IPS-NIHi7 (cell line): Measurements from ENCODE around the gene RBPJL.

Source experiments
- DNase-seq: peaks from one replicate; pipeline ENCODE4 v3.0.0; 2012; ENCODE audit warnings: mixed read lengths; ENCODE audit errors: extremely low spot score

The RBPJL gene

GRCh38 chr20:45317826-45318225 is 11.2 kb downstream of the RBPJL start:
- DNase-seq: no peak

DNA sequence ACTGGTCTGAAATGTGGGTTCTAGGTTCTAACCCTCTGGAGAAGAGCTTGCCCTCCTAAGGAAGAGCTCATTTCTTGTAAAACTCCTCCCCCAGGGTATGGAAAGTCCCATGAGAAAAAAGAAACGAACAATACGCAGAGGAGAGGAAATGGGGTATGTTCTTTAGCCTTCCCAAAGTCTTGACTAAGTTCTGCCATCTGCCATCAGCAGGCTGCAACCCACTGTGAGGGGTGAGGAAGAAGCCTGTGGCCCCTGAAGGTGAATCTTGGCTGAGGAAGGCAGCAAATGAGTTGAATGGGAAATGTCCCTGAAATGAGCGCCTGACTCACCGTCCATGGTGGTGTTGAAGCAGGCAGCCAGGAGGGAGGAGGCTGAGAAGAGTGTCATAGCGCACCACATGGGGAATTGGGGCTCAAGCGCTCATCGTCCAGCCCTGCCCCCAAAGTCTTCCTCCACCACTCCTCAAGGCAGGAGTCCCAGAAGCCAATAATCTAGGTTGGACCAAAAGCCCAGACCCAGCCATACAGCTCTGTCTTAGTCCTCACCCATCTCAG is 11.8 kb downstream of the RBPJL start:
- no peak for DNase-seq

- no peak for DNase-seq
Measured at GRCh38 chr20:45318948-45319347, 12.3 kb downstream of the RBPJL start.

GRCh38 chr20:45320948-45321595 is 14.4 kb downstream of the RBPJL start:
- no peak for DNase-seq

GRCh38 chr20:45322952-45323383 is 16.3 kb downstream of the RBPJL start:
- DNase-seq: peak; percentile 52

GRCh38 chr20:45323731-45324130 is 17.1 kb downstream of the RBPJL start:
- no peak for DNase-seq

DNA sequence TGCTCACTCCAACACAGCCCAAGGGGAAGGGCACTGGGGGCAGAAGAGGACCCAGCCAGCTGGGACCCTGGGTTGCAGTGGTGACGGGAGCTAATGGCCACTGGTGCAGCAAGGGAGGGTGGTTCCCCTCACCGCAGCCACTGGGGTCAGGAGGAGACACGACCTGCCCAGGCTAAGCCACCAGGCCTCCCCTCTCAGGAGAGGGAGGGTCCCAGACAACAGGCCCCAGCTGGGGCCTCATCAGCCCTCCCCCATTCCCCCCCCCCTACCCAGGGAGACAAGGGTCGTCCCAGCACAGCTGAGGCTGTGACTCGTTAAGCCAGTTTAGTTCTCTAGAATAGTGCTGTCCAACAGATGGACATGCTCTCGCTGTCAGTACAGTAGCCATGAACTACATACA is 18.7 kb downstream of the RBPJL start:
- no peak for DNase-seq

- no peak for DNase-seq
Measured at GRCh38 chr20:45328451-45328850, 21.8 kb downstream of the RBPJL start.

DNA sequence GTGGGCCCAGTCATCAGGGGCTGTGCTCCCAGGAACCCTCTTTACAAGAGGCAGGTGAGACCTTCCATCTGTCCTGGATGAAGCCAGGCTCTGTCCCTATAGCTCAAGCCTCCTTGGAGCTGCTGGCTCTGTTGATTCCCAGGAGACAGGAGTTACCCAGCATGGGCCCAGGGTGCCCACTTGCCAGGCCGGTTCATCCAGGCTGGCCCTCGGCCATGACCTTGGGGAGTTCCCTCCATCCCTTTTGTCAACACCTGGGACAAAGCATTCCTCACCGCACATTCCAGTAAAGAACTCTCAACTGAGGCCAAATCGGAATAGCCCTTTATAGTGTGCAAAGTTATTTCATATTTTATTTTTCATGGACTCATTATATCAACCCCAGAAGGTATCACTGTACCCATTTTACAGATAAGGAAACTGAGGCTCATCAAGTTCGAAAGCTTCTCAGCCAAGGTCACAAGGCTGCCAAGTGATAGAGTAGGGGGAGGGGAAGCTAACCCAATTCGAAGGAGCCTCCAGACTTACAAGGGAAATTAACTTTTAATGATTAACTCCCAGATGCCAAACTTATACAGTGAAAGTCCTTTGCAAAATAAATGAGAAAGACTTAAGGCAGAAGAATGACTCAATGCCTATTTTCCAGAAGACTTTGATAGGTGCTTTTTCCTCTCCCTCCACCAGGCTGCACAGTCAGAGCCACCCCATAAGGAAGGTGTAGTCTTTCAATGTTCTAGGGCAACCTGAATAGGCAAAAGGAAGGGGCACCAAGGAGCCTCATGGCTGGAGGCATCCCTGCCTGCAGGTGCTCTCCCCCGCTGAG is 23.1 kb downstream of the RBPJL start:
- no peak for DNase-seq

DNA sequence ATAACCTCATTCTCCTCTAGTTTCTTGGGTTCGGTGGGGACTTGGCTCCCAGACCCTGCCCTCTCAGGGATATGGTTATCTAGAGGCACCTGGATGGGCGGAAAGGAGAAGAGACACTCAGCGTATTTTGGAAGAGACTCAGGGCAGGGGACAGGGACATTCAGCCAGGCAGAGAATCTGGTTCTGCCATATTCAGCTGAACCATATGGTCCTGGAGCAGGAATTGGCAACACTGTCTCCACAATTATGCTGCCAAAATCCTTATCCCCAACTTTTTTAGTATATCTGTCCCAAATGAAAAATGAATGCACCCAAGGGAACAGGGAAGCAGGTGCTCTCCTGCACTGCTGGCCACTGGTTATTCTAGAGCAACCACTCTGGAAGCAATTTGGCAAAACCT is 23.8 kb downstream of the RBPJL start:
- DNase-seq: no peak

DNA sequence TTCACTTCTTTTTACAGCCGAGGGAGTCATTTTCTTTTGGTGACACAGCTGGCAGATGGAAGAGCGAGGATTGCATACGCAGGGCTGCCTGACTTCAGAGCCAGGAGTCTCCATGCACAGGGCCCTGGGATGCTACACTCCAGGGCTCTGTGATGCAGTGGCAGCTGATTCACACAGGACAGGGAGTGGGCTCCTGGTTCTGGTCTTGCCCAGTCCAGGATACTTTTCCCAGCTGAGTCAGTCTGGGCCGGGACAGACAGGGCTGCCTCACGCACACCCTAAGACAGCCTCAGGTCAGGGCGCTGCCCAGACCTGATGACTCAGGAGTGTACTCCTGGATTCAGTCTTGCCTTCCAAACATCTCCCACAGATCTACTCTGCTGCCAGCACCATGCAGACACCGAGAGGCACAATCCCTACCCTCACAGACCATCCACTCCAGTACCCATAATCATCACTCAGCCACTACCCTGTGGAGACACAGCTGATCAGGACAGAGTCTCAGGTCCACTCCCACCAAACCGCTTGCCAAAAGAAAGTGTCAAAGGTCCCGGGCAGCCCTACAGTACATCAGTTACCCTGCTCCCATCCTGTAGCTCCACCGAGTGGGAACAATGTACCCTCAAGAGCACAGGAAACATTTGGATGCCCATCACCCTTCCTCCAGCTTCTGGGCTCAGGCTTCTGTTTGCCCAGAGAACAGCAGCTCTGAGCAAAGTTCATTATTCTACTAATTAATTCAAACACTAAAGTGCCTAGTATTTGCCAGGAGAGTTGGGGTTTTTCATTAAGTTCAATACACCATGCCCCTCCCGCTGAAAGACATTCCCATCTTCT is 30.1 kb downstream of the RBPJL start:
- no peak for DNase-seq

- DNase-seq: peak; percentile 59
Measured at GRCh38 chr20:45337367-45338120, 30.9 kb downstream of the RBPJL start.

- no peak for DNase-seq
Measured at GRCh38 chr20:45338121-45339030, 31.7 kb downstream of the RBPJL start.

DNA sequence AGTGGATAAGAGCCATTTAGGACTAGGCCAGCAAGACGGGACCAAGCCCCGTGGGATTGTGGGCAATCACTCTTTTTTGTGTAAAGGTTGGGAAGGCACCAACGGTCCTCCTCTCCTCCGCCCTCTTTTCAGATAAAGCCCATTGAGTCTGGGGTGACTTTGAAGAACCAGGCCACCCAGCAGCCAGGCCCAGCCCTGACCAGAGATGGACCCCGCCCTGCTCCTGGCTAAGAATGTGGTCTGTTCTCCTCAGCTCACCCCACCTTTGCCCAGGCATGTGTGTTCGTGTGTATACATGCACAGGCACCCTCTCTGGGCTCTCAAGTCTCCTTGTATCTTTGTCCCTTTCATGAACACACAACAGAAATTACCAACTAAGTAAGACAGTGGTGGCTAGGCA is 32.4 kb downstream of the RBPJL start:
- no peak for DNase-seq

DNA sequence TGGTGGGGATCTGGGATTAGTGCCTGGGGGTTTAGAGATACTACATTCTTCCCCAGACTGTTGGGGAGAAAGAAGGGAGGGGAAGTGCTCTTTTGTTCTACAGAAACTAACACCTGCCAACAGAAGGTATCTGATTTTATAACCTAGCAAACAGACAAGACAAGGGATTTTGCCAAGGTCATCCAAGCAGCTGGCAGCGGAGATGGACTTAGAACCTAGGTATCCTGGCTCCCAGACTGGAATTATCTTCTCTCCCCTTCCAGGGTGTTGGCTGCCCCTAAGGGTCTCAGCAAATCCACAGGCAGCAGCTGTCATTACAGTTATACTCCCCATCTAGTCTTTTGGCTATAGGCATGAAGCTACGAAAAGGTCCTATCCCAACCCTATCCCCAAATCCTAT is 33.2 kb downstream of the RBPJL start:
- DNase-seq: no peak

- DNase-seq: no peak
Measured at GRCh38 chr20:45340236-45340847, 33.7 kb downstream of the RBPJL start.

DNA sequence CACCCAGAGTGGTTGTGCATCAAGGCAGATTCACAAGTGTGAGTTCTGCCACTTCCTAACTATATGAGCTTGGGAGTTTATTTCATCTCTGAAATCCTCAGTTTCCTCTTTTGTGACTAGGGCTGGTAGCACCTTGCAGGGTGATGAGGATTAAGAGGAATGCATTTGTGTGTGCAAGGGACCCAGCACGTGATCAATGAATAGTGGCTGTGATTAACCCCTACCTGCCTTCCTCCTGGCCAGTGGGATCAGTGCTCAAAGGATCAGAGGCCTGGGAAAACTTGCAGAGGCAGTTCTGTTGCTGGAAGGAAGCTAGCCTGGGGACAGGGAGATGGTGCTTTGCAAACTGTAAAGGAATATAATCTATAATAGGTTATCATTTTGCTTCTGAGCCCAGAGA is 34.3 kb downstream of the RBPJL start:
- peak; percentile 46 for DNase-seq

DNA sequence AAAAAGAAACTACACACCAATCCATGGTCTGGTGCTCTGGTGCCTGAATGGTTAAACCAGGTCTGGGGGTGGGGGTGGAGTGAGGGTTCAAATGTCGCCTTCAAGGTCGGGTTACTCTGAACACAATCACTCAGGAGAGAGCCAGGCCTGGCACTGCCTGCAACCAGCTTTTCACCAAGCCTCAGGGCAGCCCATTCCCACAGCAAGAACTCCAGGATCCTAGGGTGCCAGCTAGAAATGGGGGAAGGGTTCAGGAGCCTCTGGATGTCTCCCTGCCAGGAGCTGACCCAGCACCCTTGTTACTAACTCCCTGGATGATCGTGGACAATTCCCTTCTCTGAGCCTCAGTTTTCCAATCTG is 34.9 kb downstream of the RBPJL start:
- DNase-seq: no peak

GRCh38 chr20:45341939-45342854 is 35.6 kb downstream of the RBPJL start:
- DNase-seq: peak; percentile 81
